Natural killer cell treated with Interleukin-12 subunit alpha and Interleukin-12 subunit beta and Interleukin-15 and Interleukin-18, amount 100 ng/mL, for 72 hours (primary cell): ENCODE data around the gene CACNA2D2. TPM values are rescaled to one million over a fixed set of nuclear protein-coding genes. Genes with fewer than 3 reads are reported as not detected.

Experiments used
- ATAC-seq, 2 donors: fragments of 150-1000 bp; cut with Tn5 transposase in 1 of 2; sonication (Bioruptor Pico), chemical (Tn5 transposase) in 1 of 2; 2 replicates each; pipeline ENCODE4 v1.10.0; 2021
- DNase-seq: peaks from one replicate; pipeline ENCODE4 v3.0.0; 2022; ENCODE audit warnings: low spot score
- H3K27ac Mint-ChIP-seq, 2 donors: 1 replicate in 1 of 2; 2 replicates in 1 of 2; pipeline ENCODE4 v1.8.0; 2022; ENCODE audit warnings: mixed read lengths in 2 of 2, mild to moderate bottlenecking in 1 of 2, moderate library complexity in 1 of 2
- H3K27me3 Mint-ChIP-seq, 2 donors: 1 replicate in 1 of 2; 2 replicates in 1 of 2; pipeline ENCODE4 v1.8.0; 2022; ENCODE audit warnings: mixed read lengths in 2 of 2
- H3K36me3 Mint-ChIP-seq: one replicate; pipeline ENCODE4 v1.8.0; 2022; ENCODE audit warnings: mixed read lengths
- H3K4me1 Mint-ChIP-seq, 2 donors: 1 replicate in 1 of 2; 2 replicates in 1 of 2; pipeline ENCODE4 v1.8.0; 2022; ENCODE audit warnings: low read depth in 2 of 2, mixed read lengths in 2 of 2, mild to moderate bottlenecking in 1 of 2
- H3K4me3 Mint-ChIP-seq: one replicate; pipeline ENCODE4 v1.8.0; 2022; ENCODE audit warnings: mixed read lengths
- H3K9me3 Mint-ChIP-seq: 2 replicates; pipeline ENCODE4 v1.8.0; 2022; ENCODE audit warnings: mixed read lengths
- total RNA-seq, 2 donors: library from RNA; stranded (reverse); gene quantifications; one replicate each; pipeline ENCODE4 v1.2.3, GENCODE V29; 2022

Gene CACNA2D2
- total RNA-seq, 2 donors from 2014 or later = 1.6 to 1.7 TPM

- H3K36me3 Mint-ChIP-seq = peaks cover 14% of the 10 kb centered on the region
- H3K4me1 Mint-ChIP-seq = peaks cover 31 to 49% of the 10 kb centered on the region in 2 donors
- H3K27ac Mint-ChIP-seq = peak overlapping the region; percentile 79 to 94
- no peak for ATAC-seq
- no peaks in the 10 kb centered on the region for H3K27me3 Mint-ChIP-seq
- H3K9me3 Mint-ChIP-seq = no peaks in the 10 kb centered on the region
- H3K4me3 Mint-ChIP-seq = peak overlapping the region; percentile 97
- DNase-seq = no peak
These were observed 145.0 kb downstream of the CACNA2D2 start for GRCh38 chr3:50358355-50358910.

- DNase-seq (no peak), ATAC-seq (no peak)
- Mint-ChIP-seq H3K9me3 (no peaks in the 10 kb centered on the region), H3K27me3 (no peaks in the 10 kb centered on the region), H3K4me1 (peaks cover 31 to 46% of the 10 kb centered on the region in 2 donors), H3K27ac (peak overlapping the region; percentile 79 to 94), H3K36me3 (peaks cover 14% of the 10 kb centered on the region), H3K4me3 (peak overlapping the region; percentile 97)
These were observed 146.0 kb downstream of the CACNA2D2 start for GRCh38 chr3:50357481-50357880.

- Mint-ChIP-seq H3K27ac (peak overlapping the region in 1 of 2 donors; percentile 94), H3K4me1 (peaks cover 31 to 48% of the 10 kb centered on the region in 2 donors), H3K27me3 (no peaks in the 10 kb centered on the region), H3K36me3 (peaks cover 14% of the 10 kb centered on the region), H3K4me3 (peak overlapping the region; percentile 97), H3K9me3 (no peaks in the 10 kb centered on the region)
- DNase-seq (no peak), ATAC-seq (no peak)
These were observed 146.9 kb downstream of the CACNA2D2 start for GRCh38 chr3:50356553-50356952.

GRCh38 chr3:50355829-50356552 is 147.4 kb downstream of the CACNA2D2 start:
- peaks cover 36 to 53% of the 10 kb centered on the region in 2 donors for H3K4me1 Mint-ChIP-seq
- DNase-seq (no peak), ATAC-seq (no peak)
- H3K27ac Mint-ChIP-seq = peak overlapping the region in 1 of 2 donors; percentile 94
- peak overlapping the region; percentile 97 for H3K4me3 Mint-ChIP-seq
- no peaks in the 10 kb centered on the region for H3K27me3 Mint-ChIP-seq
- no peaks in the 10 kb centered on the region for H3K9me3 Mint-ChIP-seq
- H3K36me3 Mint-ChIP-seq = peaks cover 14% of the 10 kb centered on the region

GRCh38 chr3:50354850-50355249 is 148.6 kb downstream of the CACNA2D2 start:
- Mint-ChIP-seq H3K27me3 (no peaks in the 10 kb centered on the region), H3K36me3 (peaks cover 14% of the 10 kb centered on the region), H3K4me3 (no peak overlapping the region), H3K9me3 (no peaks in the 10 kb centered on the region), H3K27ac (no peak overlapping the region), H3K4me1 (peaks cover 43 to 58% of the 10 kb centered on the region in 2 donors)
- DNase-seq = no peak
- no peak for ATAC-seq

DNA sequence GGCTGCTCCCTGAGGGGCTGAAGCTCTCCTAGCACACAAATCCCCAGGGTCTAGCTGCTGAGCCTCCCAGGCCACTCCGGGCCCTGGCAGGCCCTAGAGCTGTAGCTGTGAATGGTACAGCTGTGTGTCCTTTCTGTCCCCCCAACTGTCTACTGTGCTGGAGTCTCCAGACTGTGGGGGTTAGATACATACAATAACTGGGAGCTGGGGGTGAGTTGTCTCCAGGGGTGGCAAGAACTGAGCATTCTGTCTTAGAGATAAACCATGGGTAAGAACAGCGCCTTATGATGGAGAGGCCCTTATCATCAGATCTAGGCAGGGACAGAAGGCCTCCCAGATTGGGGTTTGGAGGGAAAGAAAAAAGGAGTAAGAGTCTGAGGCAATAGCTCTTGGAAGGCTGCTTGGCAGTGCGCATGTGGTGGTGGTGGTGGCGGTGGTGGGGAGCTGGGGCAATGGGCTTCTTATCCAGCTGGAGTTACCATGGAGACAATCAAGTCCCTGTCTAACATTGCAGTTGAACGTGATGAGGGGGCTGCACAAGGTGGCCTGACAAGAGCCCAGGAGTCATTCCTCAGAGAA is 149.2 kb downstream of the CACNA2D2 start:
- no peak for ATAC-seq
- no peak for DNase-seq
- H3K4me1 Mint-ChIP-seq = peaks cover 40 to 55% of the 10 kb centered on the region in 2 donors
- no peaks in the 10 kb centered on the region for H3K9me3 Mint-ChIP-seq
- H3K4me3 Mint-ChIP-seq = no peak overlapping the region
- no peaks in the 10 kb centered on the region for H3K27me3 Mint-ChIP-seq
- peaks cover 14% of the 10 kb centered on the region for H3K36me3 Mint-ChIP-seq
- H3K27ac Mint-ChIP-seq = no peak overlapping the region

DNA sequence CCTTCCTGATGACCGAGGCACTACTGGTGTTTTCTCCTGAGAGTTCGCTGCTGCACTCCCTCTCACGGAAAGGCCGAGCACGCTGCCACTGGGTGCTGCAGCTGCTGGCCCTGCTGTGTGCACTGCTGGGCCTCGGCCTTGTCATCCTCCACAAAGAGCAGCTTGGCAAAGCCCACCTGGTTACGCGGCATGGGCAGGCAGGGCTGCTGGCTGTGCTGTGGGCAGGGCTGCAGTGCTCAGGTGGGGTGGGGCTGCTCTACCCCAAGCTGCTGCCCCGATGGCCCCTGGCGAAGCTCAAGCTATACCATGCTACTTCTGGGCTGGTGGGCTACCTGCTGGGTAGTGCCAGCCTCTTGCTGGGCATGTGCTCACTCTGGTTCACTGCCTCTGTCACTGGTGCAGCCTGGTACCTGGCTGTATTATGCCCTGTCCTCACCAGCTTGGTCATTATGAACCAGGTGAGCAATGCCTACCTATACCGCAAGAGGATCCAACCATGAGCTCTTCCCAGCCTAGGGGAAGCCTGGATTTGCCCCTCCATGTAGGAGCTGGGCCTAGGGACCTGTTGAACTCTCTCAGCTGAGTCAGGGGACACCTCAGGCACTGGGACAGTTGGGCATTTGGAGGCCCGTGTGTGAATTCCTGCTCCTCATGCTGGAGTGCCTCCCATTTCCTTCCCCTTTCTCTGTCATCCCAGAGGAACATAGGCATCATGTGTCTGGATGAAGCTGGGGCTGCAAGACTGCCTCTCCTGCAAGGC is 150.0 kb downstream of the CACNA2D2 start:
- Mint-ChIP-seq H3K9me3 (no peaks in the 10 kb centered on the region), H3K36me3 (peaks cover 12% of the 10 kb centered on the region), H3K4me1 (peaks cover 40 to 57% of the 10 kb centered on the region in 2 donors), H3K27ac (peak overlapping the region in 1 of 2 donors; percentile 45), H3K4me3 (no peak overlapping the region), H3K27me3 (no peaks in the 10 kb centered on the region)
- DNase-seq = no peak
- ATAC-seq = no peak

DNA sequence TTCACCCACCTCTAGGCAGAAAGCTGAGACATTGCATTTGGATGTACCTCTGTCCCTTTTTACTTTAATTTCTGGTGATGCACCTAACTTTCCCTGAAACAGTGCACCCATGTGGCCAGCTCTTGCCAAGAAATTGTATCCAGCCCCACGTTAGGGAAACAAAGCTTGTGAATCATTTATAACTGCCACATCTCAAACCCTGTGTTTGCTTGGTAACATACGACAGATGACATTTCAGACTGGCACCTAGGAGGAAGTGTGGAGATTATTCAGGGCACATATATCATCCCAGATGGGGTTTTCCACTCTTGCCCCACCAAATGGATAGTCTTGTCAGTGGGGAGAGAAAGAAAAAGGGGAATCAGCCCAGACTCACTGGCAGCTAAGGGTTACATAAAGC is 150.7 kb downstream of the CACNA2D2 start:
- peak overlapping the region in 1 of 2 donors; percentile 45 for H3K27ac Mint-ChIP-seq
- no peak for DNase-seq

DNA sequence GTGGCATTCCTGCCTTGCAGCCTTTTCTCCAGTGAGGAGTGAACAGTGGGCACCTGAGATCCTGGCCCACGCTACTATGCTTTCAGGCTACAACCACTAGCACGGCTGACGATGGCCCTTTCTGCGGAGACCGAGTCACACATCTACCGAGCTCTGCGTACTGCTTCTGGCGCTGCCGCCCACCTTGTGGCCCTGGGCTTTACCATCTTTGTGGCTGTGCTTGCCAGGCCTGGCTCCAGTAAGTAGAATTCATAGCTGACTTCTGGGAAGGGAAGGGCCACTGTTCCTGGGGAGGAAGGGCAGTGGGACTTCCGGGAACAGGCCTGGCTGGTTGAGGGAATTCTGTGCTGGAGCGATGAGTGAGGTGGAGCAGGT is 152.1 kb downstream of the CACNA2D2 start:
- Mint-ChIP-seq H3K4me3 (peak overlapping the region; percentile 98), H3K9me3 (no peaks in the 10 kb centered on the region), H3K36me3 (peaks cover 6% of the 10 kb centered on the region), H3K27me3 (no peaks in the 10 kb centered on the region), H3K4me1 (peaks cover 35 to 47% of the 10 kb centered on the region in 2 donors), H3K27ac (peak overlapping the region; percentile 93 to 96)
- no peak for ATAC-seq
- no peak for DNase-seq

More for the DNA sequence above, 150.7 kb downstream of the CACNA2D2 start:
- H3K36me3 Mint-ChIP-seq = peaks cover 6% of the 10 kb centered on the region
- peaks cover 40 to 57% of the 10 kb centered on the region in 2 donors for H3K4me1 Mint-ChIP-seq
- no peak for ATAC-seq
- H3K9me3 Mint-ChIP-seq = no peaks in the 10 kb centered on the region
- no peaks in the 10 kb centered on the region for H3K27me3 Mint-ChIP-seq
- H3K4me3 Mint-ChIP-seq = no peak overlapping the region

DNA sequence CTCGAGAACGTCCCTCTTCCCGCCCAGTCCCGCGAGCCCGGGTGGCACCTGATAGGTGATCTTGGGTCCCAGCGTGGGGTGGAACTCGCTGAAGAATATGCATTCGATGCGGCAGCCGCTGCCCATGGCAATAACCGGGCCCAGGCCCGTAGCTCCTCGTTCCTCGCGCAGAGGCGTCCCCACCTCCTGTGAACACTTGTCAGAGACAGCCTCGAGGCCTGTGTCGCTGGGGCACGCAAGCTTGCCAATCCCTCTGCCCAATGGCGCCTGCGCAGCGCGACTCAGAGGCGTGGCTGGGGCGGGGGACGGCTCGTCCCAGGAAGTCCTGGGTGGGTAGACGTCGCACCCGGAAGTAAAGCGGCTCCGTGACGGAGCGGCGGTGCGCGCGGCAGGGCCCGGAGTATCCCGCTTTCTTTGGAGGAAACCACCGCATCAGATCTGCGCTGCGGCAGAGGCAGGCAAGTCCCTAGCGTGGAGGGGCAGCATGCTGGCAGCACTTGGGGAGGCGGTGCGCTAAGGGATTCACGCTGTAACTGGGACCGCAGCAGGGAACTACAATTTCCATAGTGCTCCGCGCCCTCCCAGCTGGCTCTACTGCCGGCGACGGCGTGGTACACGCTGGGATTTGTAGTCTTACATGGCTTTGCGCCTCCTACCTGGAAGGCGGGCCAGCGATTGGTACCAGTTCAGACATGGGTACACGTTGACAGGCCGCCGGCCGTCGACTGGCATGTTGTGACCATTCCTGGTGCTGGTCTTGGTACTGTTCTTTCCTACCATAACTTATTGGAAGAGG is 152.7 kb downstream of the CACNA2D2 start, which contains the start of the genes CYB561D2 and NPRL2:
Gene CYB561D2, plus strand, starts transcription at position 336 of the 796 bp plus-strand sequence. CDS start 572 bp downstream, outside the sequence.
Gene NPRL2, minus strand, starts transcription at position 249 of the 796 bp plus-strand sequence. Its CDS starts 123 bp downstream, at position 126.
- peak within 1 kb of the TSS; percentile 93 to 96 for H3K27ac Mint-ChIP-seq
- peaks cover 6% of the 10 kb centered on the region for H3K36me3 Mint-ChIP-seq
- H3K27me3 Mint-ChIP-seq = no peaks in the 10 kb centered on the region
- DNase-seq (peak; percentile 99), ATAC-seq (peak; percentile 95 to 96)
- H3K4me3 Mint-ChIP-seq = peak within 1 kb of the TSS; percentile 98
- H3K4me1 Mint-ChIP-seq = peaks cover 41 to 51% of the 10 kb centered on the region in 2 donors
- no peaks in the 10 kb centered on the region for H3K9me3 Mint-ChIP-seq

DNA sequence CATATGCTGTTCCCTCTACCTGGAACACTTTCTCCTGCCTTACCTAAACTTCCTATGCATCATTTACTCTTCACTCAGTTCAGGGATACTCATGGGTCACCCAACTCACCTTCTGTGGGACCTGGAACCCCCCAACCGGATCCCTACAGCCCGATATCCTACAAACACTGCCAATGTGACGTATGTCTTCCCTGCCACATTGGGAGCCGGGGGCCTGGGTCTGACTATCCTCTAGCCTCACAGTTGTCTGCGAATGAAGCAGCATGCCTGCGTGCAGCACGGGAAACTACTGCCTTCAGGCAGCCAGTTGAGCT is 153.3 kb downstream of the CACNA2D2 start:
- Mint-ChIP-seq H3K9me3 (no peaks in the 10 kb centered on the region), H3K4me3 (peak overlapping the region; percentile 98), H3K36me3 (peaks cover 6% of the 10 kb centered on the region), H3K4me1 (peaks cover 42 to 47% of the 10 kb centered on the region in 2 donors), H3K27me3 (no peaks in the 10 kb centered on the region), H3K27ac (peak overlapping the region; percentile 93 to 96)
- no peak for DNase-seq
- ATAC-seq = no peak

GRCh38 chr3:50347187-50347813 is 156.1 kb downstream of the CACNA2D2 start:
- Mint-ChIP-seq H3K27me3 (no peaks in the 10 kb centered on the region), H3K27ac (peak overlapping the region in 1 of 2 donors; percentile 43), H3K4me3 (no peak overlapping the region), H3K36me3 (no peaks in the 10 kb centered on the region), H3K4me1 (peaks cover 42 to 53% of the 10 kb centered on the region in 2 donors), H3K9me3 (no peaks in the 10 kb centered on the region)
- DNase-seq = no peak
- no peak for ATAC-seq
